M059J (cell line): ENCODE measurements around the gene HCRT. TPM values are rescaled to one million over a fixed set of nuclear protein-coding genes. Genes with fewer than 3 reads are reported as not detected.
A peak's percentile ranks its signal among the peaks of the same experiment; 100 is the strongest.
"Not testable (repeated sequence)": the region's sequence is repeated elsewhere in the genome, so short reads cannot be mapped to it uniquely, and the experiment has no call there.

ENCODE experiments used
- DNase-seq: peaks from one replicate; pipeline ENCODE4 v3.0.0-alpha.2; 2012; ENCODE audit warnings: low read depth
- total RNA-seq: library from RNA; depleted of rRNA; stranded (reverse); fragments of >200 nt; shearing (Covaris generic); gene quantifications from 2 replicates; pipeline ENCODE4 v1.2.3, GENCODE V29; 2014; rRNA removed

HCRT gene
- total RNA-seq, 1 experiment from 2014 or later = not detected

- DNase-seq = no peak
These were observed 43.9 kb downstream of the HCRT start for GRCh38 chr17:42141382-42141781.

DNA sequence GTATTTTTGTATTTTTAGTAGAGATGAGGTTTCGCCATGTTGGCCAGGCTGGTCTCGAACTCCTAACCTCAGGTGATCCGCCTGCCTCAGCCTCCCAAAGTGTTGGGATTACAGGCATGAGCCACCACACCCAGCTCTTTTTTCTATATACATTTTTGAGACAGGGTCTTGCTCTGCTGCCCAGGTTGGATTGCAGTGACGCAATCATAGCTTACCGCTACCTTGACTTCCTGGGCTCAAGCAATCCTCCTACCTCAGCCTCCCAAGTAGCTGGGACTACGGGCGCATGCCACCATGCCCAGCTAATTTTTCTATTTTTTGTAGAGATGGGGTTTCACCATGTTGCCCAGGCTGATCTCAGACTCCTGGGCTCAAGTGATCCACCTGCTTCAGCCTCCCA is 44.6 kb downstream of the HCRT start:
- not testable (repeated sequence) for DNase-seq

DNA sequence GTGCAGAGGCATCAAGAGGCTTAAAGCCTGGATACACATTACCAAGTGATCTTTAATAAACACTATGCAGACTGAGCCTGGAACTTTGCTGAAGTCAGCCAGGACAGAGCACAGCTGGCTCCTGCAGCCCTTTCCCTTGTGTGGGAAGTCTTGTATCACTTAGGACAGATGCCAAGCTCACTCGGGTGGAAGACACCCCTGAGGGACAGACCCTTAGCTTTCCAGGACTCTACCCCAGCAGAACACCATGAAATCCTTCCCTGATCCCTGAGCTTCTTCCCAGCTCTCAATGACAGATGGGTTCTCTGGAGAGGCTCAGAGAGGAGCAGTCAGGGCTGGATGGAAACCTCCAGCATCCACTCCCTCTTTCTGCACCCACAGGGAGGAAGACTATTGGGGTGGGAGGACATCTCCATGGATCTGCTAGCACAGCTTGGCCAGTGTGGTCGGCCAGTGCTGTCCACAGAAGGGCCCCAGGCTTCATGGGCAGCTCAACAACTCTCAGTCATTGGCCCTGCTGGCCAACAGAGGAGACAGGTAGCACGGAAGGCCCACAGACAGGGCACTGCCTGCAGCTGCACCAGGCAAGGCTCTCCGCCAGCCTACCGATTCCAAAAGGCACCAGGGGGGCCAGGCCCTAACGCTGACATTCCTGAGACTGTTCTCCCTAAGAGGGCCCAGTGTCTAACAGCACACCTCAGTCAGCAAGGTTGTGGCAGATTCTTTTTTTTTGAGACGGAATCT is 46.3 kb downstream of the HCRT start:
- no peak for DNase-seq

DNA sequence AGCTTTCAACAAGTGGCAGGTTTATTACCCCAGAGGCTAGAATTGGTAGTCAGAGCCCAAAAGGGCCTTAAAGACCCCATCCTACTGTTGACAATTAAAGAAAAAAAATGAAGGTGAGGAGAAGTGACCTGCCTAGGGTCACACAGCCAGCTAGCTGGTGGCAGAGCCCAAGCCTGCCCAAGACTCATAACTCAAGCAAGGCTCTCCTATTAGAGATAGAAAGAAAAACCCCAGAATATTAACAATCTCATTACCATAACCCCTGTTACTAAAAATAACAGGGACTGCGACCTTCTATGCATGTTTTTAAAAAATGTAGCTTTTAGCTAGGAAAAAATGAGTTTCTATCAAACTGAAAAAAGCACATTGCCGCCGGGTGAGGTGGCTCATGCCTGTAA is 48.6 kb downstream of the HCRT start:
- no peak for DNase-seq

- DNase-seq = peak; percentile 76
These were observed 49.3 kb downstream of the HCRT start for GRCh38 chr17:42135664-42136653.

DNA sequence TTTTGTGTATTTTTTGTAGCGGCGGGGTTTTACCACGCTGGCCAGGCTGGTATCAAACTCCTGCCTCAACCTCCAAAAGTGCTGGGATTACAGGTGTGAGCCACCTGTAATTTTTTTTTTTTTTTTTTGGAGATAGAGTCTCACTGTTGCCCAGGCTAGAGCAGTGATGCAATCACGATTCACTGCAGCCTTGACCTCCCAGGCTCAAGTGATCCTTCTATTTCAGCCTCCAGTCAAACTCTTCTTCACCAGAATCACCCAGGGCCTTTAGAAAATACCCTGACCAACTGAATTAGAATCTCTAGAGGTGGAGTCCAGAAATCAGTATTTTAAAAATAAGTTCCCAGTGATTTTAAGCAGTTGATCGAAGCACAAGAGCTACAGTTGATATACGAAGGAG is 50.1 kb downstream of the HCRT start:
- DNase-seq = no peak

Other genes with a start within 250 kb of the HCRT start
- 65.8 and 108 TPM in 2 replicates for gene CNP, start 218.7 kb downstream of the HCRT start, total RNA-seq
- 66.6 TPM in 2 replicates for gene DNAJC7, start 168.0 kb downstream of the HCRT start, total RNA-seq
- 46.5 and 48.8 TPM in 2 replicates for gene NKIRAS2, start 165.4 kb downstream of the HCRT start, total RNA-seq
- 0.17 and 0.44 TPM in 2 replicates for gene C17orf113, start 134.9 kb downstream of the HCRT start, total RNA-seq
- 0.81 TPM in 1 of 2 replicates, not detected in the other for gene ZNF385C, start 87.0 kb downstream of the HCRT start, total RNA-seq
- 22.3 TPM in 2 replicates for gene DHX58, start 72.7 kb downstream of the HCRT start, total RNA-seq
- gene KAT2A, start 64.1 kb downstream of the HCRT start, total RNA-seq = 5.7 and 8.6 TPM in 2 replicates
- not detected in 2 replicates for gene HSPB9, start 62.6 kb downstream of the HCRT start, total RNA-seq
- 135 and 138 TPM in 2 replicates for gene RAB5C, start 30.5 kb downstream of the HCRT start, total RNA-seq
- not detected in 2 replicates for gene KCNH4, start 4.3 kb downstream of the HCRT start, total RNA-seq
- 10.4 and 13.4 TPM in 2 replicates for gene GHDC, start 9.0 kb upstream of the HCRT start, total RNA-seq
- 16.9 and 28.2 TPM in 2 replicates for gene STAT5B, start 90.9 kb upstream of the HCRT start, total RNA-seq
- 5.2 and 12.4 TPM in 2 replicates for gene STAT5A, start 103.0 kb upstream of the HCRT start, total RNA-seq
- gene STAT3, start 203.0 kb upstream of the HCRT start, total RNA-seq = 69.3 and 112 TPM in 2 replicates
- 233 and 412 TPM in 2 replicates for gene CAVIN1, start 237.8 kb upstream of the HCRT start, total RNA-seq